ENCODE measurements around the gene PRKAR1A.

Gene PRKAR1A

GRCh38 chr17:68596411-68596945 lies 84.2 kb downstream of the PRKAR1A start:
- peaks cover 22% of the 10 kb centered on the region for H3K27me3 ChIP-seq
- H3K9me3 ChIP-seq = peaks cover 20% of the 10 kb centered on the region
- H3K36me3 ChIP-seq = no peaks in the 10 kb centered on the region
- no peaks in the 10 kb centered on the region for H4K20me1 ChIP-seq
- H3K4me3 ChIP-seq = no peak overlapping the region
- no peaks in the 10 kb centered on the region for H3K4me1 ChIP-seq
- no peak overlapping the region for H3K27ac ChIP-seq
- H3K9ac ChIP-seq = no peak overlapping the region
- no peak overlapping the region for H3K4me2 ChIP-seq
- TF ChIP-seq Cebpa-rat (IDR thresholded peaks at IDR 0.05) = no peak

- no peak overlapping the region for H3K4me3 ChIP-seq
Measured at GRCh38 chr17:68598074-68598473, 85.8 kb downstream of the PRKAR1A start.

GRCh38 chr17:68598545-68598961 lies 86.3 kb downstream of the PRKAR1A start:
- H4K20me1 ChIP-seq = no peaks in the 10 kb centered on the region
- no peak for TF ChIP-seq Cebpa-rat (IDR thresholded peaks at IDR 0.05)
- no peak overlapping the region for H3K27ac ChIP-seq
- H3K36me3 ChIP-seq = no peaks in the 10 kb centered on the region
- peaks cover 20% of the 10 kb centered on the region for H3K9me3 ChIP-seq
- H3K9ac ChIP-seq = no peak overlapping the region
- H3K4me1 ChIP-seq = no peaks in the 10 kb centered on the region
- no peak overlapping the region for H3K4me3 ChIP-seq
- H3K4me2 ChIP-seq = no peak overlapping the region
- peaks cover 22% of the 10 kb centered on the region for H3K27me3 ChIP-seq

More at GRCh38 chr17:68598074-68598473, 85.8 kb downstream of the PRKAR1A start:
- H3K36me3 ChIP-seq = no peaks in the 10 kb centered on the region
- H3K9me3 ChIP-seq = peaks cover 20% of the 10 kb centered on the region
- H3K27ac ChIP-seq = no peak overlapping the region
- TF ChIP-seq Cebpa-rat (IDR thresholded peaks at IDR 0.05) = no peak
- H3K9ac ChIP-seq = no peak overlapping the region
- H3K4me1 ChIP-seq = no peaks in the 10 kb centered on the region
- H3K4me2 ChIP-seq = no peak overlapping the region
- H4K20me1 ChIP-seq = no peaks in the 10 kb centered on the region
- peaks cover 22% of the 10 kb centered on the region for H3K27me3 ChIP-seq

DNA sequence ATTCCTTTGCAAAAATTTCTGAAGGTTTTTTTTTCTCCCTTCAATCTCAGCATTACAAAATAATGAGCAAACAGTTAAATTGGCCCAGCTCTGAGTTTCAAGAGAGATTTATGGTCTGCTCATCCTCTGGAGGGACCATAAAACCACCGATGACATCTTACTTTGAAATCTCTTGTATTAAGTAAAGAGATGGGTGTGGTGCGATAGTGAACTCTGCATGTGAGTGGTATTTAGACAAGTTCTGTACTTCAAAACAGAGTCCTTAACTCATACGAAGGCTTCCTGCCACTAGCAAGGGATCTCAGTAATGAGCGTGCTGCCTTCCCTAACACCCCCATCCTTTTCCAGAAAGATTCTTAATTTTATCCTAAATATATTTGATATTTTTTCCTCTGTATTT lies 86.9 kb downstream of the PRKAR1A start:
- no peak overlapping the region for H3K27ac ChIP-seq
- no peaks in the 10 kb centered on the region for H3K36me3 ChIP-seq
- no peak overlapping the region for H3K4me2 ChIP-seq
- H3K27me3 ChIP-seq = peaks cover 22% of the 10 kb centered on the region
- no peak overlapping the region for H3K9ac ChIP-seq
- TF ChIP-seq Cebpa-rat (IDR thresholded peaks at IDR 0.05) = no peak
- no peaks in the 10 kb centered on the region for H4K20me1 ChIP-seq
- peaks cover 20% of the 10 kb centered on the region for H3K9me3 ChIP-seq
- no peaks in the 10 kb centered on the region for H3K4me1 ChIP-seq
- no peak overlapping the region for H3K4me3 ChIP-seq

DNA sequence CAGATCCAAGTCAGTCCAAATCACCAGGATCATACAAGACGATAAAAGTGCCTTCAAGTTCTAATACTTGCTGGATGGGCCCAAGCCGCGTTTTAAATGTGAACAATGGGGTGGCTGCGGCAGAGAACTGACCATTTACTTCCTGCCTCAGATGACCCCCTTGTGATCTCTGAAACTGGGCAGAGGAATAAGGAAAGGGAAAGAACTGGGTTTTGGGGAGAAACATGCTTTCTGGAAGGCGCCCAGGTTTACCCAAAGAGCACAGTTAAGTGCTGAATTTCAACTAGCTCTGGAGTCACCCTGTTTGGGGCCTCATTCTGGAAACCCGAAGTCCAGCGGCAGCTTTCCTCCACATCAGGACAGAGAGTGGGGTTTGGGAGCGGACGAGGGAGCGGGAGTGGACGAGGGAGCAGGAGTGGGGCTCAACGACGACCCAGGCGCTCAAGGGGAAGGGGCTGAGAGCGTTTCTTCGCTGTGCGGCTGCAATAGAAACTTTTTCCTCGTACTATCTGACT lies 87.4 kb downstream of the PRKAR1A start:
- H4K20me1 ChIP-seq = no peaks in the 10 kb centered on the region
- H3K4me1 ChIP-seq = no peaks in the 10 kb centered on the region
- TF ChIP-seq Cebpa-rat (IDR thresholded peaks at IDR 0.05) = no peak
- no peak overlapping the region for H3K27ac ChIP-seq
- H3K4me2 ChIP-seq = no peak overlapping the region
- H3K9ac ChIP-seq = no peak overlapping the region
- no peak overlapping the region for H3K4me3 ChIP-seq
- no peaks in the 10 kb centered on the region for H3K36me3 ChIP-seq
- peaks cover 20% of the 10 kb centered on the region for H3K9me3 ChIP-seq
- peaks cover 22% of the 10 kb centered on the region for H3K27me3 ChIP-seq

GRCh38 chr17:68600067-68600930 lies 88.1 kb downstream of the PRKAR1A start:
- no peak overlapping the region for H3K9ac ChIP-seq
- no peaks in the 10 kb centered on the region for H3K36me3 ChIP-seq
- H3K27me3 ChIP-seq = peaks cover 22% of the 10 kb centered on the region
- no peak overlapping the region for H3K27ac ChIP-seq
- H3K4me2 ChIP-seq = no peak overlapping the region
- TF ChIP-seq Cebpa-rat (IDR thresholded peaks at IDR 0.05) = no peak
- H3K4me1 ChIP-seq = no peaks in the 10 kb centered on the region
- H3K9me3 ChIP-seq = peaks cover 20% of the 10 kb centered on the region
- peak overlapping the region; percentile 28; the same call in 1 of the 2 replicates for H3K4me3 ChIP-seq
- H4K20me1 ChIP-seq = no peaks in the 10 kb centered on the region

Measured in BLaER1 (cell line).